DND-41 (cell line): Measurements from ENCODE around the gene EVI5L.

ENCODE experiments used
- CTCF ChIP-seq: IDR thresholded peaks from 2 replicates; pipeline ENCODE4 v1.5.1; 2012; ENCODE audit warnings: borderline replicate concordance, low read length, moderate library complexity, mild to moderate bottlenecking; ENCODE audit not compliant: poor library complexity, severe bottlenecking; ENCODE audit errors: extremely low read depth
- EZH2 ChIP-seq: IDR thresholded peaks from 3 replicates; pipeline ENCODE4 v1.6.1; 2012; ENCODE audit warnings: borderline replicate concordance, low read depth, mild to moderate bottlenecking, moderate library complexity, low read length, inconsistent platforms; ENCODE audit not compliant: severe bottlenecking

- TF ChIP-seq CTCF (no peak), EZH2 (no peak)
These were observed 34.7 kb downstream of the EVI5L start for GRCh38 chr19:7864690-7865074.
